Measurements from ENCODE around the gene KDM1B. TPM values are rescaled to one million over a fixed set of nuclear protein-coding genes. Genes with fewer than 3 reads are reported as not detected.

KDM1B gene
- total RNA-seq, 1 experiment from 2014 or later, result 9.5 TPM

GRCh38 chr6:18265787-18266522 is 110.7 kb downstream of the KDM1B start:
- H3K4me1 Mint-ChIP-seq (ENCODE audit: low read depth, unreplicated experiment), result peaks cover 8% of the 10 kb centered on the region
- H3K4me1 ChIP-seq, result peaks cover 12% of the 10 kb centered on the region
- ChIA-PET POLR2A (no interaction called here), CTCF (no interaction called here)
- intact Hi-C loops (cut with micrococcal nuclease; ENCODE audit: unreplicated experiment), result loop anchor here (2.0 kb wide), 1 partner anchor 239 kb away; no protein-coding TSS in a partner anchor
- H3K27me3 Mint-ChIP-seq (ENCODE audit: insufficient read depth, unreplicated experiment), result no peaks in the 10 kb centered on the region
- H3K9me3 Mint-ChIP-seq (ENCODE audit: unreplicated experiment), result no peaks in the 10 kb centered on the region
- no peak for DNase-seq
- H3K36me3 Mint-ChIP-seq (ENCODE audit: insufficient read depth, unreplicated experiment), result peaks cover 21% of the 10 kb centered on the region
- BruUV-seq (replicated peaks), result no TSS peak
- H3K27ac Mint-ChIP-seq (ENCODE audit: unreplicated experiment), result peak overlapping the region; percentile 93
- peak overlapping the region; percentile 95 for H3K4me3 Mint-ChIP-seq (ENCODE audit: unreplicated experiment)
- no peaks in the 10 kb centered on the region for H3K9me3 ChIP-seq
- no peak overlapping the region for H3K4me3 ChIP-seq (ENCODE audit: low read depth, low read length)
- TF ChIP-seq, protein P1, sequence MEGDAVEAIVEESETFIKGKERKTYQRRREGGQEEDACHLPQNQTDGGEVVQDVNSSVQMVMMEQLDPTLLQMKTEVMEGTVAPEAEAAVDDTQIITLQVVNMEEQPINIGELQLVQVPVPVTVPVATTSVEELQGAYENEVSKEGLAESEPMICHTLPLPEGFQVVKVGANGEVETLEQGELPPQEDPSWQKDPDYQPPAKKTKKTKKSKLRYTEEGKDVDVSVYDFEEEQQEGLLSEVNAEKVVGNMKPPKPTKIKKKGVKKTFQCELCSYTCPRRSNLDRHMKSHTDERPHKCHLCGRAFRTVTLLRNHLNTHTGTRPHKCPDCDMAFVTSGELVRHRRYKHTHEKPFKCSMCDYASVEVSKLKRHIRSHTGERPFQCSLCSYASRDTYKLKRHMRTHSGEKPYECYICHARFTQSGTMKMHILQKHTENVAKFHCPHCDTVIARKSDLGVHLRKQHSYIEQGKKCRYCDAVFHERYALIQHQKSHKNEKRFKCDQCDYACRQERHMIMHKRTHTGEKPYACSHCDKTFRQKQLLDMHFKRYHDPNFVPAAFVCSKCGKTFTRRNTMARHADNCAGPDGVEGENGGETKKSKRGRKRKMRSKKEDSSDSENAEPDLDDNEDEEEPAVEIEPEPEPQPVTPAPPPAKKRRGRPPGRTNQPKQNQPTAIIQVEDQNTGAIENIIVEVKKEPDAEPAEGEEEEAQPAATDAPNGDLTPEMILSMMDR (IDR thresholded peaks at IDR 0.05; ENCODE audit: insufficient read depth in 1 of 2, low read depth in 1 of 2, low read length in 1 of 2, severe bottlenecking in 1 of 2, unreplicated experiment in 1 of 2), result no peak
- no peaks in the 10 kb centered on the region for H3K36me3 ChIP-seq (ENCODE audit: control insufficient read depth, insufficient read depth, low read length)
- no peaks in the 10 kb centered on the region for H3K27me3 ChIP-seq (replicated peaks; ENCODE audit: control insufficient read depth, insufficient read depth, low read length)

DNA sequence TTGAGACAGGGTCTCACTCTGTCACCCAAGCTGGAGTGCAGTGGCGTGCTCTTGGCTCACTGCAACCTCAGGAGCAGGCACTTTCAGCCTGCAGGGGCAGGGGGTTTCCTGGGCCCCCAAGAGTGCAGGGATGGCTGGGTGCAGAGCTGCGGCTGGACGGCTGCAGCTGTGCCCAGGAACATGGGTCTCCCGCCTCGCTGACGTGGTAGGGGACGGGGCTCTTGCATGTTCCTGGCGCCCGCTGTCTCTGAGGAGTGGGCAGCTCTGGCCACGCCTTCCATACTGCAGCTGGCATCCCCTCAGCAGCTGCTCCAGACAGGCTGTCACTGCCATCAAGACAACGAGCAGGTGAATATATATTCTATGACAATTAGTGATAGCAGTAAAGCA is 111.3 kb downstream of the KDM1B start:
- TF ChIP-seq, protein P1 (IDR thresholded peaks at IDR 0.05; ENCODE audit: insufficient read depth in 1 of 2, low read depth in 1 of 2, low read length in 1 of 2, severe bottlenecking in 1 of 2, unreplicated experiment in 1 of 2), result no peak
- POLR2A ChIA-PET, result no interaction called here

GRCh38 chr6:18268066-18268465 is 112.8 kb downstream of the KDM1B start:
- peaks cover 6% of the 10 kb centered on the region; the same call in 1 of the 2 replicates for H3K4me1 ChIP-seq
- H3K9me3 ChIP-seq, result no peaks in the 10 kb centered on the region
- Mint-ChIP-seq H3K9me3 (ENCODE audit: unreplicated experiment) (peaks cover 9% of the 10 kb centered on the region), H3K27me3 (ENCODE audit: insufficient read depth, unreplicated experiment) (no peaks in the 10 kb centered on the region), H3K4me3 (ENCODE audit: unreplicated experiment) (no peak overlapping the region), H3K27ac (ENCODE audit: unreplicated experiment) (no peak overlapping the region), H3K36me3 (ENCODE audit: insufficient read depth, unreplicated experiment) (peaks cover 8% of the 10 kb centered on the region), H3K4me1 (ENCODE audit: low read depth, unreplicated experiment) (peaks cover 11% of the 10 kb centered on the region)
- H3K27me3 ChIP-seq (replicated peaks; ENCODE audit: control insufficient read depth, insufficient read depth, low read length), result no peaks in the 10 kb centered on the region
- intact Hi-C loops (cut with micrococcal nuclease; ENCODE audit: unreplicated experiment), result no loop called here
- no TSS peak for BruUV-seq (replicated peaks)
- CTCF ChIA-PET, result no interaction called here
- H3K4me3 ChIP-seq (ENCODE audit: low read depth, low read length), result no peak overlapping the region
- TF ChIP-seq, protein P1 (IDR thresholded peaks at IDR 0.05; ENCODE audit: insufficient read depth in 1 of 2, low read depth in 1 of 2, low read length in 1 of 2, severe bottlenecking in 1 of 2, unreplicated experiment in 1 of 2), result no peak
- H3K36me3 ChIP-seq (ENCODE audit: control insufficient read depth, insufficient read depth, low read length), result no peaks in the 10 kb centered on the region
- POLR2A ChIA-PET, result no interaction called here
- no peak for DNase-seq

More for the DNA sequence above, 111.3 kb downstream of the KDM1B start:
- no peak overlapping the region for H3K4me3 ChIP-seq (ENCODE audit: low read depth, low read length)
- Mint-ChIP-seq H3K27ac (ENCODE audit: unreplicated experiment) (no peak overlapping the region), H3K4me3 (ENCODE audit: unreplicated experiment) (no peak overlapping the region), H3K27me3 (ENCODE audit: insufficient read depth, unreplicated experiment) (no peaks in the 10 kb centered on the region), H3K36me3 (ENCODE audit: insufficient read depth, unreplicated experiment) (peaks cover 21% of the 10 kb centered on the region), H3K9me3 (ENCODE audit: unreplicated experiment) (no peaks in the 10 kb centered on the region), H3K4me1 (ENCODE audit: low read depth, unreplicated experiment) (peaks cover 8% of the 10 kb centered on the region)
- intact Hi-C loops (cut with micrococcal nuclease; ENCODE audit: unreplicated experiment), result no loop called here
- H3K9me3 ChIP-seq, result no peaks in the 10 kb centered on the region
- BruUV-seq (replicated peaks), result no TSS peak
- CTCF ChIA-PET, result no interaction called here
- DNase-seq, result no peak
- H3K36me3 ChIP-seq (ENCODE audit: control insufficient read depth, insufficient read depth, low read length), result no peaks in the 10 kb centered on the region
- peaks cover 10% of the 10 kb centered on the region for H3K4me1 ChIP-seq
- H3K27me3 ChIP-seq (replicated peaks; ENCODE audit: control insufficient read depth, insufficient read depth, low read length), result no peaks in the 10 kb centered on the region

All from Caco-2 (cell line).